Measurements from ENCODE around the gene ATAT1. TPM values are rescaled to one million over a fixed set of nuclear protein-coding genes. Genes with fewer than 3 reads are reported as not detected.

Gene ATAT1
- total RNA-seq, 2 experiments from 2014 or later = 10.4 to 17.8 TPM

GRCh38 chr6:30690403-30691207 is 63.9 kb downstream of the ATAT1 start, which contains the start of gene NRM:
TSS of gene NRM (minus strand) at chr6:30690984. CDS start at chr6:30690974, 10 bp downstream.
- H3K4me3 ChIP-seq (ENCODE audit: low read depth, low read length, poor library complexity, severe bottlenecking) = peak within 1 kb of the TSS; percentile 95
- H3K27ac ChIP-seq (ENCODE audit: low read depth, low read length, poor library complexity, severe bottlenecking) = peak within 1 kb of the TSS; percentile 95
- no peaks in the 10 kb centered on the region for H3K9me2 ChIP-seq (ENCODE audit: insufficient read depth, low read length)
- BruUV-seq (replicated peaks) = no TSS peak
- TF ChIP-seq EZH2phosphoT487 (IDR thresholded peaks at IDR 0.05; ENCODE audit: borderline replicate concordance, low read depth, low read length) (no peak), CTCF (conservative IDR thresholded peaks at IDR 0.05; ENCODE audit: low read length) (no peak)
- peaks cover 38% of the 10 kb centered on the region for H3K4me1 ChIP-seq (ENCODE audit: insufficient read depth, low read length, poor library complexity, severe bottlenecking)
- intact Hi-C loops (cut with micrococcal nuclease; ENCODE audit: unreplicated experiment) = no loop called here
- H2AFZ ChIP-seq (ENCODE audit: low read length) = peak within 1 kb of the TSS; percentile 53; the same call in 1 of the 2 replicates
- ChIA-PET POLR2A (interaction anchor here (0.6 to 6.3 kb wide), 4 partner anchors 17 to 55 kb away, joined by 3 to 71 read pairs (median 7); partner anchors contain the start of genes MDC1 and TUBB), CTCF (ENCODE audit: unreplicated experiment) (no interaction called here)
- DNase-seq (ENCODE audit: low spot score) = peak; percentile 84
- peak within 1 kb of the TSS; percentile 99 for H3K4me2 ChIP-seq (ENCODE audit: low read length)
- H3K36me3 ChIP-seq (ENCODE audit: insufficient read depth, low read length) = peaks cover 7% of the 10 kb centered on the region
- H3K9me3 ChIP-seq (ENCODE audit: low read length) = no peaks in the 10 kb centered on the region
- peaks cover 43% of the 10 kb centered on the region for H3K79me2 ChIP-seq (ENCODE audit: insufficient read depth, low read depth, low read length)
- H4K20me1 ChIP-seq (ENCODE audit: insufficient read depth, low read length) = no peaks in the 10 kb centered on the region

- intact Hi-C loops (cut with micrococcal nuclease; ENCODE audit: unreplicated experiment) = no loop called here
- BruUV-seq (replicated peaks) = no TSS peak
These were observed 64.7 kb downstream of the ATAT1 start for GRCh38 chr6:30691208-30691847.

More at GRCh38 chr6:30691208-30691847, 64.7 kb downstream of the ATAT1 start:
- peak overlapping the region; percentile 53; the same call in 1 of the 2 replicates for H2AFZ ChIP-seq (ENCODE audit: low read length)
- no peaks in the 10 kb centered on the region for H3K9me3 ChIP-seq (ENCODE audit: low read length)
- peaks cover 38% of the 10 kb centered on the region for H3K4me1 ChIP-seq (ENCODE audit: insufficient read depth, low read length, poor library complexity, severe bottlenecking)
- H3K36me3 ChIP-seq (ENCODE audit: insufficient read depth, low read length) = peaks cover under 1% of the 10 kb centered on the region; the same call in 1 of the 2 replicates
- no peaks in the 10 kb centered on the region for H3K9me2 ChIP-seq (ENCODE audit: insufficient read depth, low read length)
- DNase-seq (ENCODE audit: low spot score) = no peak
- H3K79me2 ChIP-seq (ENCODE audit: insufficient read depth, low read depth, low read length) = peaks cover 35% of the 10 kb centered on the region
- TF ChIP-seq CTCF (conservative IDR thresholded peaks at IDR 0.05; ENCODE audit: low read length) = no peak
- TF ChIP-seq EZH2phosphoT487 (IDR thresholded peaks at IDR 0.05; ENCODE audit: borderline replicate concordance, low read depth, low read length) = no peak
- H3K4me2 ChIP-seq (ENCODE audit: low read length) = peak overlapping the region; percentile 99
- ChIA-PET POLR2A (interaction anchor here (0.6 to 6.3 kb wide), 4 partner anchors 16 to 56 kb away, joined by 3 to 71 read pairs (median 7); partner anchors contain the start of genes MDC1 and TUBB), CTCF (ENCODE audit: unreplicated experiment) (no interaction called here)
- H3K27ac ChIP-seq (ENCODE audit: low read depth, low read length, poor library complexity, severe bottlenecking) = peak overlapping the region; percentile 95
- peak overlapping the region; percentile 95 for H3K4me3 ChIP-seq (ENCODE audit: low read depth, low read length, poor library complexity, severe bottlenecking)
- no peaks in the 10 kb centered on the region for H4K20me1 ChIP-seq (ENCODE audit: insufficient read depth, low read length)

Small RNA genes lying within 50 kb of the gene (microRNA-seq; reads per million reads assigned to microRNA genes)
- 121 reads per million, percentile 59 among the genes with 10 or more reads in this experiment for gene MIR877 (ENCODE audit: borderline replicate concordance)

Small RNA genes lying within 50 kb of the gene (small RNA-seq; reads per million reads assigned to genes)
- gene MIR877 = 0.26 reads per million

Other genes starting within 250 kb of the ATAT1 start
- 131 and 156 TPM in 2 replicates for gene HLA-E, start 137.4 kb upstream of the ATAT1 start, total RNA-seq (2014; rRNA removed; shearing (Covaris generic))
- gene HLA-E, start 137.4 kb upstream of the ATAT1 start, total RNA-seq (2022) = 123 and 151 TPM in 2 replicates
- gene GNL1, start 70.4 kb upstream of the ATAT1 start, total RNA-seq (2014; rRNA removed; shearing (Covaris generic)) = 51.2 and 66.4 TPM in 2 replicates
- gene GNL1, start 70.4 kb upstream of the ATAT1 start, total RNA-seq (2022) = 114 and 116 TPM in 2 replicates
- gene PRR3, start 69.6 kb upstream of the ATAT1 start, total RNA-seq (2014; rRNA removed; shearing (Covaris generic)) = 16.7 and 25.2 TPM in 2 replicates
- 34.9 and 36.3 TPM in 2 replicates for gene PRR3, start 69.6 kb upstream of the ATAT1 start, total RNA-seq (2022)
- 53.0 and 126 TPM in 2 replicates for gene ABCF1, start 55.4 kb upstream of the ATAT1 start, total RNA-seq (2014; rRNA removed; shearing (Covaris generic))
- 83.1 and 86.7 TPM in 2 replicates for gene ABCF1, start 55.4 kb upstream of the ATAT1 start, total RNA-seq (2022)
- gene PPP1R10, start 9.6 kb upstream of the ATAT1 start, total RNA-seq (2014; rRNA removed; shearing (Covaris generic)) = 103 and 126 TPM in 2 replicates
- 150 and 155 TPM in 2 replicates for gene PPP1R10, start 9.6 kb upstream of the ATAT1 start, total RNA-seq (2022)
- gene MRPS18B, start 9.0 kb upstream of the ATAT1 start, total RNA-seq (2014; rRNA removed; shearing (Covaris generic)) = 44.2 and 59.0 TPM in 2 replicates
- 77.3 and 79.6 TPM in 2 replicates for gene MRPS18B, start 9.0 kb upstream of the ATAT1 start, total RNA-seq (2022)
- 9.1 and 14.7 TPM in 2 replicates for gene C6orf136, start 20.3 kb downstream of the ATAT1 start, total RNA-seq (2014; rRNA removed; shearing (Covaris generic))
- 26.7 and 29.5 TPM in 2 replicates for gene C6orf136, start 20.3 kb downstream of the ATAT1 start, total RNA-seq (2022)
- 27.1 and 30.5 TPM in 2 replicates for gene DHX16, start 46.1 kb downstream of the ATAT1 start, total RNA-seq (2014; rRNA removed; shearing (Covaris generic))
- gene DHX16, start 46.1 kb downstream of the ATAT1 start, total RNA-seq (2022) = 32.1 and 37.5 TPM in 2 replicates
- 65.2 and 66.9 TPM in 2 replicates for gene PPP1R18, start 59.8 kb downstream of the ATAT1 start, total RNA-seq (2014; rRNA removed; shearing (Covaris generic))
- 106 and 109 TPM in 2 replicates for gene PPP1R18, start 59.8 kb downstream of the ATAT1 start, total RNA-seq (2022)
- gene NRM, start 64.1 kb downstream of the ATAT1 start, total RNA-seq (2014; rRNA removed; shearing (Covaris generic)) = 13.6 and 18.6 TPM in 2 replicates
- 36.7 and 44.0 TPM in 2 replicates for gene NRM, start 64.1 kb downstream of the ATAT1 start, total RNA-seq (2022)
- gene MDC1, start 90.4 kb downstream of the ATAT1 start, total RNA-seq (2014; rRNA removed; shearing (Covaris generic)) = 35.0 and 41.6 TPM in 2 replicates
- 107 and 133 TPM in 2 replicates for gene MDC1, start 90.4 kb downstream of the ATAT1 start, total RNA-seq (2022)
- 1,287 and 1,346 TPM in 2 replicates for gene TUBB, start 93.5 kb downstream of the ATAT1 start, total RNA-seq (2014; rRNA removed; shearing (Covaris generic))
- 1,244 and 1,350 TPM in 2 replicates for gene TUBB, start 93.5 kb downstream of the ATAT1 start, total RNA-seq (2022)
- 66.7 and 70.7 TPM in 2 replicates for gene FLOT1, start 115.8 kb downstream of the ATAT1 start, total RNA-seq (2014; rRNA removed; shearing (Covaris generic))
- gene FLOT1, start 115.8 kb downstream of the ATAT1 start, total RNA-seq (2022) = 108 and 117 TPM in 2 replicates
- 0.51 and 2.8 TPM in 2 replicates for gene IER3, start 117.7 kb downstream of the ATAT1 start, total RNA-seq (2014; rRNA removed; shearing (Covaris generic))
- gene IER3, start 117.7 kb downstream of the ATAT1 start, total RNA-seq (2022) = 1.3 and 1.6 TPM in 2 replicates

All from OCI-LY7 (cell line).